NB4 (cell line): ENCODE results near the gene IKBKE.

Source experiments
- DNase-seq: peaks from one replicate; pipeline ENCODE4 v3.0.0; 2010; ENCODE audit warnings: low read depth
- H3K4me3 ChIP-seq: one replicate; pipeline ENCODE4 v1.5.1; 2011; ENCODE audit warnings: mild to moderate bottlenecking, low read depth, low read length, moderate library complexity
- CTCF ChIP-seq: IDR thresholded peaks from one replicate; pipeline ENCODE4 v1.5.1; 2012; ENCODE audit warnings: low read depth, low read length
- MYC ChIP-seq: IDR thresholded peaks from 2 replicates; pipeline ENCODE4 v1.6.1; 2011; ENCODE audit warnings: low read depth, low read length
- POLR2A ChIP-seq: IDR thresholded peaks from 2 replicates; pipeline ENCODE4 v1.6.1; 2011; ENCODE audit warnings: mild to moderate bottlenecking; ENCODE audit not compliant: insufficient read length; ENCODE audit errors: extremely low read depth
- TF ChIP-seq, protein P1 (sequence below): IDR thresholded peaks from 2 replicates; pipeline ENCODE4 v1.6.1; 2011; ENCODE audit warnings: low read depth, low read length

Gene IKBKE

GRCh38 chr1:206524739-206525364 is 54.6 kb downstream of the IKBKE start:
- no peak for DNase-seq
- no peak overlapping the region for H3K4me3 ChIP-seq
- TF ChIP-seq POLR2A = no peak
- TF ChIP-seq MYC = no peak
- no peak for TF ChIP-seq CTCF
- TF ChIP-seq, protein P1, sequence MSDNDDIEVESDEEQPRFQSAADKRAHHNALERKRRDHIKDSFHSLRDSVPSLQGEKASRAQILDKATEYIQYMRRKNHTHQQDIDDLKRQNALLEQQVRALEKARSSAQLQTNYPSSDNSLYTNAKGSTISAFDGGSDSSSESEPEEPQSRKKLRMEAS = no peak

DNA sequence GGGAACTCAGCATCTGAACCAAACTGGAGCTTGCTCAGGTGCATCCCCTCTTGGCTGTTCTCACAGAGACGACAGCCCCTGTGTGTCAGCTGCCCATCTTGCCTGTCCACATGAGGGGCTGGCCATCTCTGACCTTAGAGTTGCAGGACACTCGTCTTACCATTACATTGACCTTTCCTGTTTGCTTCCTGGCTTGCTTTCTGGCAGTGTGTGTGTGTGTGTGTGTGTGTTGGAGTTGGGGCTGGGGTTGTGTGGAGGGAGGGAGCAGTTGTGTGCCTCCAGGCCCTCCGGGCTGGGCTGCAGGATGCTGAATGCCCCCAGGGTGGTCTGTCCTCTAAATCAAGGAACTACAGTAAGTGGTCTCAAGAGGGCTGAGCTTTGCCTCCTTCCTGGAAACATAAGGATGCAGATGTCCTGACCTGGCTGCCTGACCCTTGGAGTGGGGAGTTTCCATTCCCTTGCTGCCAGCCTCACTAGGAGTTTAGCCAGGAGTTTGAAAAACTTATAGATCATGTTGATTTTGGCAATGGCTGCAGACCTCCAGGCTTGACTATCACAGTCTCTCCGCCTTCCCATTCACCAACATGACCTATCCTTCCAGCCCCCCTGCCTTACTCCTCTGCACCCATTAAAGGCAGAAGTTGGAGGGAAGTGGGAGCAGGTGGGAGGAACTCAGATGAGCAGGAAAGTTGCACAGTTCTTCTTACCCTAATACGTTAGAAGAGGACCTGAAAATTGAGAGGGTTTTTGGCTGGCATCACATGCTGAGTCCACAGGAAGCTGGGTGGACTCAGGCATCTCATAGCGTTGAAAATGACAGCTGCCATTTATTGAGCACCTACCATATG is 56.0 kb downstream of the IKBKE start:
- TF ChIP-seq, protein P1 = no peak
- TF ChIP-seq MYC = no peak
- TF ChIP-seq POLR2A = no peak
- no peak for TF ChIP-seq CTCF
- no peak overlapping the region for H3K4me3 ChIP-seq
- no peak for DNase-seq

- no peak for DNase-seq
- H3K4me3 ChIP-seq = no peak overlapping the region
- no peak for TF ChIP-seq CTCF
- TF ChIP-seq MYC = no peak
- TF ChIP-seq, protein P1 = no peak
- TF ChIP-seq POLR2A = no peak
These were observed 59.1 kb downstream of the IKBKE start for GRCh38 chr1:206529425-206529824.

- no peak for DNase-seq
- TF ChIP-seq CTCF (no peak), POLR2A (no peak), MYC (no peak)
- TF ChIP-seq, protein P1 = no peak
- no peak overlapping the region for H3K4me3 ChIP-seq
These were observed 62.1 kb downstream of the IKBKE start for GRCh38 chr1:206532368-206532767.

- no peak overlapping the region for H3K4me3 ChIP-seq
- no peak for DNase-seq
- TF ChIP-seq MYC (no peak), CTCF (no peak), POLR2A (no peak)
- TF ChIP-seq, protein P1 = no peak
These were observed 64.3 kb downstream of the IKBKE start for GRCh38 chr1:206534552-206534951.
